Measurements from ENCODE around the gene CEP95.

DNA sequence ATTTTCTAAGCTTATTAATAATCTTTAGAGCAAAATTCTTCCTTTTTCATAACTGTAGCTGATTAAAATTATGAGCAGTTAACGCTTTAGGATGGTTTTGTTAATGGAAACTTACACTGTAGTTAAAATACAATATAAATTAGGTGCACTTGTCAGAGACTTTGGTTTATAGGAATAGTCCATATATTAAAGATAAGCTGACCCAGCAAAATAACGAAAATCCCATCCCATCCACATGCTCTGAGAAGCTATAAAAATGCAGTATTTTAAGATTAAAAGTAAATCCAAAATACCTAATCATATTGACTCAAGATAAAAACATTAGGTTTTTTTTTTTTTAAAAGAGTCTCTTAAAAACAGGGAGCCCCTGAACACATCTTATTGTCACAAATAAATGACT is 38.0 kb downstream of the CEP95 start:
- TF ChIP-seq, protein P1, sequence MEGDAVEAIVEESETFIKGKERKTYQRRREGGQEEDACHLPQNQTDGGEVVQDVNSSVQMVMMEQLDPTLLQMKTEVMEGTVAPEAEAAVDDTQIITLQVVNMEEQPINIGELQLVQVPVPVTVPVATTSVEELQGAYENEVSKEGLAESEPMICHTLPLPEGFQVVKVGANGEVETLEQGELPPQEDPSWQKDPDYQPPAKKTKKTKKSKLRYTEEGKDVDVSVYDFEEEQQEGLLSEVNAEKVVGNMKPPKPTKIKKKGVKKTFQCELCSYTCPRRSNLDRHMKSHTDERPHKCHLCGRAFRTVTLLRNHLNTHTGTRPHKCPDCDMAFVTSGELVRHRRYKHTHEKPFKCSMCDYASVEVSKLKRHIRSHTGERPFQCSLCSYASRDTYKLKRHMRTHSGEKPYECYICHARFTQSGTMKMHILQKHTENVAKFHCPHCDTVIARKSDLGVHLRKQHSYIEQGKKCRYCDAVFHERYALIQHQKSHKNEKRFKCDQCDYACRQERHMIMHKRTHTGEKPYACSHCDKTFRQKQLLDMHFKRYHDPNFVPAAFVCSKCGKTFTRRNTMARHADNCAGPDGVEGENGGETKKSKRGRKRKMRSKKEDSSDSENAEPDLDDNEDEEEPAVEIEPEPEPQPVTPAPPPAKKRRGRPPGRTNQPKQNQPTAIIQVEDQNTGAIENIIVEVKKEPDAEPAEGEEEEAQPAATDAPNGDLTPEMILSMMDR (IDR thresholded peaks at IDR 0.05): no peak
- no peak for TF ChIP-seq POLR2A (IDR thresholded peaks at IDR 0.05)
